Liver (tissue), 3 donors: ENCODE measurements around the gene FBN2.

ENCODE experiments used
- CTCF ChIP-seq: fragments of 150-350 bp; IDR thresholded peaks from 2 replicates; pipeline ENCODE4 v1.5.1; 2017; ENCODE audit warnings: improper control_type of control experiment, low read depth, low read length; ENCODE audit not compliant: missing input control
- FOXA1 ChIP-seq: IDR thresholded peaks from 2 replicates; pipeline ENCODE4 v1.6.1; 2016; ENCODE audit warnings: antibody characterized with exemption
- RAD21 ChIP-seq, 2 donors: IDR thresholded peaks; 2 replicates each; pipeline ENCODE4 v1.6.1; 2016; ENCODE audit warnings: antibody characterized with exemption in 2 of 2, mild to moderate bottlenecking in 2 of 2
- SP1 ChIP-seq: IDR thresholded peaks from 2 replicates; pipeline ENCODE4 v1.6.1; 2018; ENCODE audit warnings: antibody characterized with exemption, mild to moderate bottlenecking
- YY1 ChIP-seq: IDR thresholded peaks from 2 replicates; pipeline ENCODE4 v1.6.1; 2016; ENCODE audit warnings: antibody characterized with exemption, mild to moderate bottlenecking
- ZBTB33 ChIP-seq: IDR thresholded peaks from 2 replicates; pipeline ENCODE4 v1.6.1; 2016; ENCODE audit warnings: antibody characterized with exemption
- donor health status: healthy.
- donor health status: healthy.

GRCh38 chr5:128462330-128462729, 75.7 kb downstream of the FBN2 start:
- TF ChIP-seq YY1: no peak
- no peak for TF ChIP-seq CTCF
- TF ChIP-seq FOXA1: no peak
- no peak for TF ChIP-seq ZBTB33
- no peak for TF ChIP-seq SP1
- no peak for TF ChIP-seq RAD21 (IDR thresholded peaks at IDR 0.05)
